ENCODE results near the gene PITPNC1. TPM values are rescaled to one million over a fixed set of nuclear protein-coding genes. Genes with fewer than 3 reads are reported as not detected.

PITPNC1 gene
- total and polyA plus RNA-seq, 2 donors (not counting 3 experiments of a cell fraction or from before 2014, with no cell fraction given) = 2.4 to 9.6 TPM

DNA sequence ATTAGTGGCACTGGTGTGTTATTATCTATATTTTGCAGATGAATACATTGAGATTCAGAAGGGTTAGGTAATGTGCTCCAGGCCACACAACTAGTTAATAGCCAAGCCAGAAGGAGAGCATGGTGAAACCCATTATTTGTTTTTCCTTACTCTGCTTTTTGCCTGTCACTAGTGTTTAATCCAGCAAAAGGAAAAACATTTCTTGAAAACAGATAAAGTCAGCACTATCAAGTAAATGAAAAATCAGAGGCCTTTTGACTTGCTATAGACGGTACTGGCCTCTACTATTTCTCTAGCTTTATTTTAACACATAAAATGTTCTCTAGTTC, 4.8 kb downstream of the PITPNC1 start:
- POLR2A ChIA-PET = no interaction called here
- no peaks in the 10 kb centered on the region for H3K9me3 ChIP-seq (replicated peaks; ENCODE audit: control insufficient read depth, insufficient read depth, low read length)
- H3K4me1 ChIP-seq (ENCODE audit: control insufficient read depth, extremely low read depth, insufficient read depth, low read length) = peaks cover 7% of the 10 kb centered on the region
- H3K79me2 ChIP-seq (ENCODE audit: control insufficient read depth, insufficient read depth, low read length) = no peaks in the 10 kb centered on the region
- no peak overlapping the region for H3K4me3 ChIP-seq (replicated peaks in 1 of 3; ENCODE audit: insufficient read depth in 1 of 3, low read depth in 1 of 3, low read length in 3 of 3)
- H3K27ac ChIP-seq (ENCODE audit: insufficient read depth, low read depth, low read length) = no peak overlapping the region
- TF ChIP-seq JUN (IDR thresholded peaks at IDR 0.05; ENCODE audit: borderline replicate concordance, insufficient read depth, insufficient read length, low read depth) = no peak
- TF ChIP-seq EZH2 (IDR thresholded peaks at IDR 0.05; ENCODE audit: borderline replicate concordance, low read depth, low read length, severe bottlenecking) = no peak
- TF ChIP-seq, protein P1, sequence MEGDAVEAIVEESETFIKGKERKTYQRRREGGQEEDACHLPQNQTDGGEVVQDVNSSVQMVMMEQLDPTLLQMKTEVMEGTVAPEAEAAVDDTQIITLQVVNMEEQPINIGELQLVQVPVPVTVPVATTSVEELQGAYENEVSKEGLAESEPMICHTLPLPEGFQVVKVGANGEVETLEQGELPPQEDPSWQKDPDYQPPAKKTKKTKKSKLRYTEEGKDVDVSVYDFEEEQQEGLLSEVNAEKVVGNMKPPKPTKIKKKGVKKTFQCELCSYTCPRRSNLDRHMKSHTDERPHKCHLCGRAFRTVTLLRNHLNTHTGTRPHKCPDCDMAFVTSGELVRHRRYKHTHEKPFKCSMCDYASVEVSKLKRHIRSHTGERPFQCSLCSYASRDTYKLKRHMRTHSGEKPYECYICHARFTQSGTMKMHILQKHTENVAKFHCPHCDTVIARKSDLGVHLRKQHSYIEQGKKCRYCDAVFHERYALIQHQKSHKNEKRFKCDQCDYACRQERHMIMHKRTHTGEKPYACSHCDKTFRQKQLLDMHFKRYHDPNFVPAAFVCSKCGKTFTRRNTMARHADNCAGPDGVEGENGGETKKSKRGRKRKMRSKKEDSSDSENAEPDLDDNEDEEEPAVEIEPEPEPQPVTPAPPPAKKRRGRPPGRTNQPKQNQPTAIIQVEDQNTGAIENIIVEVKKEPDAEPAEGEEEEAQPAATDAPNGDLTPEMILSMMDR (IDR thresholded peaks at IDR 0.05; ENCODE audit: extremely low read depth in 1 of 2, insufficient read depth in 1 of 2, low read depth in 1 of 2, low read length in 2 of 2) = no peak
- H3K36me3 ChIP-seq (ENCODE audit: control insufficient read depth in 2 of 2, extremely low read depth in 1 of 2, insufficient read depth in 2 of 2, low read length in 2 of 2) = no peaks in the 10 kb centered on the region
- intact Hi-C loops (cut with micrococcal nuclease) (no loop called here), dilution Hi-C loops (cut with MboI; ENCODE audit: extremely low pct_ligation_motif_present, low sequenced_read_pairs) (no loop called here)
- H3K4me2 ChIP-seq (ENCODE audit: insufficient read depth, low read length) = no peak overlapping the region
- CTCF ChIA-PET = interaction anchor here (0.7 to 1.6 kb wide), 3 partner anchors 9 to 1964 kb away, joined by 3 to 10 read pairs (median 4); no protein-coding TSS in a partner anchor
- no peak overlapping the region for H3K9ac ChIP-seq (replicated peaks; ENCODE audit: extremely low read depth, insufficient read depth, low read length)
- no peak for DNase-seq (ENCODE audit: low read depth, low spot score)
- H4K20me1 ChIP-seq (replicated peaks; ENCODE audit: control insufficient read depth, extremely low read depth, insufficient read depth, low read length) = no peaks in the 10 kb centered on the region
- BruUV-seq (replicated peaks) = no TSS peak
- H3K9me1 ChIP-seq (replicated peaks; ENCODE audit: control insufficient read depth, extremely low read depth, insufficient read depth, low read length) = no peaks in the 10 kb centered on the region
- FAIRE-seq = no peak
- no peak overlapping the region for H2AFZ ChIP-seq (ENCODE audit: low read depth, low read length)
- no peaks in the 10 kb centered on the region for H3K27me3 ChIP-seq (ENCODE audit: control insufficient read depth in 2 of 2, insufficient read depth in 2 of 2, low read length in 2 of 2)

DNA sequence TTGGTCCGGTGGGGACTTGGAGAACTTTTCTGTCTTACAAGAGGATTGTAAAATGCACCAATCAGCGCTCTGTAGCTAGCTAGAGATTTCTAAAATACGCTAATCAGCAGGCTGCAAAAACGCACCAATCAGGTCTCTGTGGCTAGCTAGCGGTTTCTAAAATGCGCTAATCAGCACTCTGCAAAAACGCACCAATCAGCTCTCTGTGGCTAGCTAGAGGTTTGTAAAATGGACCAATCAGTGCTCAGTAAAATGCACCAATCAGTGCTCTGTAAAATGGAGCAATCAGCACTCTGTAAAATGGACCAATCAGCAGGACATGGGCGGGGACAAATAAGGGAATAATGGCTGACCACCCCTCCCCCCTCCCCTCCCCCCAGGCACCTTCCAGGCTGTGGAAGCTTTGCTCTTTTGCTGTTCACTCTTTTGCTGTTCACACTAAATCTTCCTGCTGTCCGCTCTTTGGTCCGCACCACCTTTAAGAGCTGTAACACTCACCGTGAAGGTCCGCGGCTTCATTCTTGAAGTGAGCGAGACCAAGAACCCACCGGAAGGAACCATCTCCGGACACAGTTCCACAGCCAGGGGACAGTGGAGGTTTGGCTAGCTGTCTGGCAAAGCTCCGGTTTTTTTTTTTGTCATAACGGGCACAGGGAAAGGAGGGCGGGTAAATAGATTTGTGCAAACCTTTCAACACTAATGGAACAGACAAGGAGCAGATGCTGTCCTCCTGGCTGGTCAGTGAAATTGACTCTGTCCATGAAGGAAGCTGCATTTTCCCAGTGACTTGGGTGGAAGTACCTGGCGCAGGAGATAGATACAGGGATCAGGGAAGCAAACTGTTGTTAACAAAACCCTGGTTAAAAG, 8.3 kb downstream of the PITPNC1 start:
- Histone ChIP-seq H3K4me2 (ENCODE audit: insufficient read depth, low read length) (no peak overlapping the region), H3K36me3 (ENCODE audit: control insufficient read depth in 2 of 2, extremely low read depth in 1 of 2, insufficient read depth in 2 of 2, low read length in 2 of 2) (no peaks in the 10 kb centered on the region), H3K79me2 (ENCODE audit: control insufficient read depth, insufficient read depth, low read length) (no peaks in the 10 kb centered on the region), H3K4me3 (replicated peaks in 1 of 3; ENCODE audit: insufficient read depth in 1 of 3, low read depth in 1 of 3, low read length in 3 of 3) (no peak overlapping the region), H3K4me1 (ENCODE audit: control insufficient read depth, extremely low read depth, insufficient read depth, low read length) (peaks cover 4% of the 10 kb centered on the region), H3K27ac (ENCODE audit: insufficient read depth, low read depth, low read length) (no peak overlapping the region), H3K9me1 (replicated peaks; ENCODE audit: control insufficient read depth, extremely low read depth, insufficient read depth, low read length) (no peaks in the 10 kb centered on the region), H3K9me3 (replicated peaks; ENCODE audit: control insufficient read depth, insufficient read depth, low read length) (no peaks in the 10 kb centered on the region), H3K9ac (replicated peaks; ENCODE audit: extremely low read depth, insufficient read depth, low read length) (no peak overlapping the region), H2AFZ (ENCODE audit: low read depth, low read length) (no peak overlapping the region), H3K27me3 (ENCODE audit: control insufficient read depth in 2 of 2, insufficient read depth in 2 of 2, low read length in 2 of 2) (no peaks in the 10 kb centered on the region), H4K20me1 (replicated peaks; ENCODE audit: control insufficient read depth, extremely low read depth, insufficient read depth, low read length) (no peaks in the 10 kb centered on the region)
- BruUV-seq (replicated peaks) = no TSS peak
- no peak for FAIRE-seq
- dilution Hi-C loops (cut with MboI; ENCODE audit: extremely low pct_ligation_motif_present, low sequenced_read_pairs) = no loop called here
- TF ChIP-seq MYC (IDR thresholded peaks at IDR 0.05; ENCODE audit: low read depth, low read length) = no peak
- no peak for TF ChIP-seq EZH2 (IDR thresholded peaks at IDR 0.05; ENCODE audit: borderline replicate concordance, low read depth, low read length, severe bottlenecking)
- no peak for TF ChIP-seq POLR2A (IDR thresholded peaks at IDR 0.05; ENCODE audit: low read depth, low read length)
- TF ChIP-seq POLR2AphosphoS5 (IDR thresholded peaks at IDR 0.05; ENCODE audit: insufficient read depth, low read depth, low read length) = no peak
- TF ChIP-seq, protein P2, sequence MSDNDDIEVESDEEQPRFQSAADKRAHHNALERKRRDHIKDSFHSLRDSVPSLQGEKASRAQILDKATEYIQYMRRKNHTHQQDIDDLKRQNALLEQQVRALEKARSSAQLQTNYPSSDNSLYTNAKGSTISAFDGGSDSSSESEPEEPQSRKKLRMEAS (IDR thresholded peaks at IDR 0.05; ENCODE audit: insufficient read depth, insufficient read length) = no peak
- TF ChIP-seq JUN (IDR thresholded peaks at IDR 0.05; ENCODE audit: borderline replicate concordance, insufficient read depth, insufficient read length, low read depth) = no peak
- no peak for TF ChIP-seq GATA2 (IDR thresholded peaks at IDR 0.05; ENCODE audit: insufficient read depth, insufficient read length, low read depth, low read length)
- no peak for TF ChIP-seq FOS (IDR thresholded peaks at IDR 0.05; ENCODE audit: borderline replicate concordance, insufficient read depth, low read length)
- TF ChIP-seq, protein P1 (IDR thresholded peaks at IDR 0.05; ENCODE audit: extremely low read depth in 1 of 2, insufficient read depth in 1 of 2, low read depth in 1 of 2, low read length in 2 of 2) = no peak
- POLR2A ChIA-PET = interaction anchor here (0.6 kb wide), 1 partner anchor 199 kb away, joined by 3 read pairs; no protein-coding TSS in a partner anchor
- intact Hi-C loops (cut with micrococcal nuclease) = no loop called here
- CTCF ChIA-PET = interaction anchor here (1.0 to 6.7 kb wide), 5 partner anchors 10 to 215 kb away, joined by 3 to 131 read pairs (median 3); no protein-coding TSS in a partner anchor
- DNase-seq (ENCODE audit: low read depth, low spot score) = no peak

Measured in endothelial cell of umbilical vein (primary cell).